ENCODE data around the gene RETSAT. TPM values are rescaled to one million over a fixed set of nuclear protein-coding genes. Genes with fewer than 3 reads are reported as not detected.

Gene RETSAT
- total RNA-seq, 1 donor = 60.1 TPM

- no peak overlapping the region for H3K4me3 ChIP-seq (ENCODE audit: low read depth, low read length)
- DNase-seq (ENCODE audit: low read depth) = no peak
- no peak for TF ChIP-seq CTCF (IDR thresholded peaks at IDR 0.05; ENCODE audit: insufficient read depth, low read length)
Measured at GRCh38 chr2:85398426-85399182, 44.3 kb upstream of the RETSAT start.

- DNase-seq (ENCODE audit: low read depth) = no peak
- no peak for TF ChIP-seq CTCF (IDR thresholded peaks at IDR 0.05; ENCODE audit: insufficient read depth, low read length)
- no peak overlapping the region for H3K4me3 ChIP-seq (ENCODE audit: low read depth, low read length)
Measured at GRCh38 chr2:85397925-85398331, 43.6 kb upstream of the RETSAT start.

GRCh38 chr2:85396531-85397470, 42.5 kb upstream of the RETSAT start:
- DNase-seq (ENCODE audit: low read depth) = no peak
- TF ChIP-seq CTCF (IDR thresholded peaks at IDR 0.05; ENCODE audit: insufficient read depth, low read length) = no peak
- no peak overlapping the region for H3K4me3 ChIP-seq (ENCODE audit: low read depth, low read length)

- TF ChIP-seq CTCF (IDR thresholded peaks at IDR 0.05; ENCODE audit: insufficient read depth, low read length) = no peak
- no peak overlapping the region for H3K4me3 ChIP-seq (ENCODE audit: low read depth, low read length)
- no peak for DNase-seq (ENCODE audit: low read depth)
Measured at GRCh38 chr2:85395912-85396475, 41.7 kb upstream of the RETSAT start.

- H3K4me3 ChIP-seq (ENCODE audit: low read depth, low read length) = no peak overlapping the region
- no peak for TF ChIP-seq CTCF (IDR thresholded peaks at IDR 0.05; ENCODE audit: insufficient read depth, low read length)
- no peak for DNase-seq (ENCODE audit: low read depth)
Measured at GRCh38 chr2:85394976-85395375, 40.6 kb upstream of the RETSAT start.

GRCh38 chr2:85394261-85394681, 39.9 kb upstream of the RETSAT start:
- H3K4me3 ChIP-seq (ENCODE audit: low read depth, low read length) = no peak overlapping the region
- no peak for DNase-seq (ENCODE audit: low read depth)
- no peak for TF ChIP-seq CTCF (IDR thresholded peaks at IDR 0.05; ENCODE audit: insufficient read depth, low read length)
